H1 (cell line): ENCODE data around the gene VEPH1. TPM values are rescaled to one million over a fixed set of nuclear protein-coding genes. Genes with fewer than 3 reads are reported as not detected.

Experiments
- BCL11A ChIP-seq, 2 experiments: IDR thresholded peaks; one replicate each; pipeline ENCODE4 v1.6.1; 2011; ENCODE audit warnings: low read depth in 2 of 2, low read length in 2 of 2, mild to moderate bottlenecking in 2 of 2
- BRCA1 ChIP-seq: IDR thresholded peaks from 2 replicates; pipeline ENCODE4 v1.6.1; 2012; ENCODE audit warnings: low read depth, low read length, improper control_type of control experiment
- CEBPB ChIP-seq: IDR thresholded peaks from 2 replicates; pipeline ENCODE4 v1.6.1; 2012; ENCODE audit warnings: low read depth, low read length
- polyA plus RNA-seq, 7 experiments: library from polyadenylated mRNA; depleted of rRNA in 3 of 7; stranded (reverse) in 5 of 7; unstranded in 2 of 7; fragments of >200 nt in 5 of 7; fragments of 200-250 nt in 2 of 7; gene quantifications; 1 replicate in 5 of 7; 2 replicates in 1 of 7; 4 replicates in 1 of 7; pipeline versions ENCODE4 v1.2.1 to v1.2.3, GENCODE V29; 2011 to 2013; ENCODE audit warnings: missing spikeins in 2 of 7, mixed read lengths in 2 of 7
- total RNA-seq: library from RNA; stranded (reverse); fragmentation: NEBNext Ultra II Directional; extraction: Animal tissue kit (Norgen Biotek cat#: 25700); gene quantifications from 2 replicates; pipeline ENCODE4 v1.2.1, GENCODE V29; 2021

The VEPH1 gene
- total and polyA plus RNA-seq, 2 of the 8 experiments (the other 6 are each of a cell fraction or from before 2014, with no cell fraction given): 12.0 to 18.3 TPM

DNA sequence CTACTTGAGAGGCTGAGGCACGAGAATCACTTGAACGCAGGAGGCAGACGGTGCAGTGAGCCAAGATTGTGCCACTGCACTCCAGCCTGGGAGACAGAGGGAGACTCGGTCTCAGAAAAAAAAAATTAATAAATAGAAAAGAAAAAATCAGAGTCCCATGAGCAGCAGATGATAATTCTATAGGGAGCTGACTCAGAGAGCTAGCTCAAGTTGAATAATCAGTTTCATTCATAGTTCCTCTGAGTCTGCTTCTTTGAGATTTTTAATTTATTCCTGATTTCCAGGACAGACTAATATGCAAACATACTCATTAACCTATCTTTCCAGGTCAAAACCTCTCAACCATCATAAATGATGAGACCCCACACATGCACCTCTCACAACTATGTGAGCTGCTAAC, 121.6 kb downstream of the VEPH1 start (continued):
- TF ChIP-seq BCL11A (IDR thresholded peaks at IDR 0.05; ENCODE audit: low read depth in 2 of 2, low read length in 2 of 2): no peak
- TF ChIP-seq BRCA1: no peak
- TF ChIP-seq CEBPB: no peak
- TF ChIP-seq, all 59 proteins: peak for 0
